Progenitor cell of endocrine pancreas (in vitro differentiated cells): Measurements from ENCODE around the gene LAMB1. TPM values are rescaled to one million over a fixed set of nuclear protein-coding genes. Genes with fewer than 3 reads are reported as not detected.
A peak's percentile ranks its signal among the peaks of the same experiment; 100 is the strongest.

Source experiments
- DNase-seq: peaks from one replicate; pipeline ENCODE4 v3.0.0; 2021; ENCODE audit warnings: low spot score; ENCODE audit not compliant: unreplicated experiment
- H3K27ac Mint-ChIP-seq: 2 replicates; pipeline ENCODE4 v1.8.0; 2021; ENCODE audit warnings: mild to moderate bottlenecking, moderate library complexity, mixed read lengths
- H3K27me3 Mint-ChIP-seq: 2 replicates; pipeline ENCODE4 v1.8.0; 2021; ENCODE audit warnings: mixed read lengths
- H3K36me3 Mint-ChIP-seq: 2 replicates; pipeline ENCODE4 v1.8.0; 2022; ENCODE audit warnings: mixed read lengths; ENCODE audit not compliant: insufficient read depth
- H3K4me1 Mint-ChIP-seq: 2 replicates; pipeline ENCODE4 v1.8.0; 2021; ENCODE audit warnings: low read depth, mixed read lengths
- H3K4me3 Mint-ChIP-seq: 2 replicates; pipeline ENCODE4 v1.8.0; 2021; ENCODE audit warnings: low read depth, mild to moderate bottlenecking, moderate library complexity, mixed read lengths
- H3K9me3 Mint-ChIP-seq: 2 replicates; pipeline ENCODE4 v1.8.0; 2021; ENCODE audit warnings: low read depth, mixed read lengths
- total RNA-seq: library from RNA; stranded (reverse); gene quantifications from 2 replicates; pipeline ENCODE4 v1.2.1, GENCODE V29; 2021
- TF ChIP-seq, protein P1 (sequence below): fragments of 200-600 bp; sonication (generic); IDR thresholded peaks from one replicate; pipeline ENCODE4 v1.5.0; 2021; ENCODE audit warnings: antibody characterized with exemption, mild to moderate bottlenecking; ENCODE audit not compliant: unreplicated experiment

LAMB1 gene
- total RNA-seq, 1 donor from 2014 or later = 275 TPM

DNA sequence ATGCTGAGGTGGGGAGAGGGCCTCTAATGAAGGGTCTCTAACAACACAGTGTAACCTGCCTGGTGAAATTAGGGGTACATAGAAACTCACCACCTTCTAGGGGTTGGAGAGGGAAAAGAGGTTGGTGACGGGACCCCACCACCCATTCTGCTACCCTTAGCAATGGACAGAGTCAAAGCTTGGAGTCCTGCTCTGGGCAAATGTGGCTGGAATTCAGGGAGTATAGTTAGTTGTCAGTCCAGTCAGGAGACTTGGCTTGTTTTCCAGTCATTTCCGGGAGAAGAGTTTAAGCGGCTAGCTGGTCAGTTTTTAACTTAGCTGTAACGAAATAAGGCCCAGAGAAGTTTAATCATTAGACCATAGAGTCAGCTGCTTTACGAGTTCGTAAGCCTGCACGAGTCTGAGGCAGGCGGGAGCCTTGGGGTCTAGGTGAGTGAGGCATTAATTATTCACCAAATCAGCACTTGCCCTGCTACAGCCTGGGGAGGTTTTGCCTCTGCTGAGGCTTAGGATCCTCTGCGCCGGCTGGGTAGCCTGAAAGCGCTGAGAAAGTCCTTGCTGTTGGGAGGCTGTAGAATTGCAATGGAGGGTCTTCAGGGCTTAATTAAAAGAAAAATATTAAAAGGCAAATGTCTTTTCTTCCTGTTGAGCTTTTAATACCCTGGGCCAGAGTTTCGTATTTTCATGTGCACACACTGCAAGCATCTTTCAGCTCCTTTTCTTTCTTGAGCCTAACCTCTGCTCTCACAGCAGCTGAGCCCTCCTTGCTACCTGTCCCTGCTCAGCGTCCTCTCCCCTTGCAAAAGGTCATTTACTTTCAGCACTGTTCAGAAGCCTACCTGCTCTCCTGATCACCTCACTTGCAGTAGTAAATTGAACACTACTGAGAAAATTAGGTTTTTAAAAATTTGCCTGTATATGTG is 1.5 kb upstream of the LAMB1 start:
- peak overlapping the region; percentile 90 for H3K4me3 Mint-ChIP-seq
- H3K27me3 Mint-ChIP-seq = no peaks in the 10 kb centered on the region
- TF ChIP-seq, protein P1, sequence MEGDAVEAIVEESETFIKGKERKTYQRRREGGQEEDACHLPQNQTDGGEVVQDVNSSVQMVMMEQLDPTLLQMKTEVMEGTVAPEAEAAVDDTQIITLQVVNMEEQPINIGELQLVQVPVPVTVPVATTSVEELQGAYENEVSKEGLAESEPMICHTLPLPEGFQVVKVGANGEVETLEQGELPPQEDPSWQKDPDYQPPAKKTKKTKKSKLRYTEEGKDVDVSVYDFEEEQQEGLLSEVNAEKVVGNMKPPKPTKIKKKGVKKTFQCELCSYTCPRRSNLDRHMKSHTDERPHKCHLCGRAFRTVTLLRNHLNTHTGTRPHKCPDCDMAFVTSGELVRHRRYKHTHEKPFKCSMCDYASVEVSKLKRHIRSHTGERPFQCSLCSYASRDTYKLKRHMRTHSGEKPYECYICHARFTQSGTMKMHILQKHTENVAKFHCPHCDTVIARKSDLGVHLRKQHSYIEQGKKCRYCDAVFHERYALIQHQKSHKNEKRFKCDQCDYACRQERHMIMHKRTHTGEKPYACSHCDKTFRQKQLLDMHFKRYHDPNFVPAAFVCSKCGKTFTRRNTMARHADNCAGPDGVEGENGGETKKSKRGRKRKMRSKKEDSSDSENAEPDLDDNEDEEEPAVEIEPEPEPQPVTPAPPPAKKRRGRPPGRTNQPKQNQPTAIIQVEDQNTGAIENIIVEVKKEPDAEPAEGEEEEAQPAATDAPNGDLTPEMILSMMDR = no peak
- peaks cover 2% of the 10 kb centered on the region for H3K36me3 Mint-ChIP-seq
- H3K27ac Mint-ChIP-seq = peak overlapping the region; percentile 90
- H3K9me3 Mint-ChIP-seq = no peaks in the 10 kb centered on the region
- peaks cover 40% of the 10 kb centered on the region for H3K4me1 Mint-ChIP-seq
- DNase-seq = peak; percentile 24

GRCh38 chr7:108003599-108003935 is 606 bp upstream of the LAMB1 start:
- Mint-ChIP-seq H3K27me3 (no peaks in the 10 kb centered on the region), H3K9me3 (no peaks in the 10 kb centered on the region), H3K4me3 (peak overlapping the region; percentile 90), H3K36me3 (peaks cover 2% of the 10 kb centered on the region), H3K4me1 (peaks cover 47% of the 10 kb centered on the region), H3K27ac (peak overlapping the region; percentile 90)
- DNase-seq = no peak
- TF ChIP-seq, protein P1 = no peak

DNA sequence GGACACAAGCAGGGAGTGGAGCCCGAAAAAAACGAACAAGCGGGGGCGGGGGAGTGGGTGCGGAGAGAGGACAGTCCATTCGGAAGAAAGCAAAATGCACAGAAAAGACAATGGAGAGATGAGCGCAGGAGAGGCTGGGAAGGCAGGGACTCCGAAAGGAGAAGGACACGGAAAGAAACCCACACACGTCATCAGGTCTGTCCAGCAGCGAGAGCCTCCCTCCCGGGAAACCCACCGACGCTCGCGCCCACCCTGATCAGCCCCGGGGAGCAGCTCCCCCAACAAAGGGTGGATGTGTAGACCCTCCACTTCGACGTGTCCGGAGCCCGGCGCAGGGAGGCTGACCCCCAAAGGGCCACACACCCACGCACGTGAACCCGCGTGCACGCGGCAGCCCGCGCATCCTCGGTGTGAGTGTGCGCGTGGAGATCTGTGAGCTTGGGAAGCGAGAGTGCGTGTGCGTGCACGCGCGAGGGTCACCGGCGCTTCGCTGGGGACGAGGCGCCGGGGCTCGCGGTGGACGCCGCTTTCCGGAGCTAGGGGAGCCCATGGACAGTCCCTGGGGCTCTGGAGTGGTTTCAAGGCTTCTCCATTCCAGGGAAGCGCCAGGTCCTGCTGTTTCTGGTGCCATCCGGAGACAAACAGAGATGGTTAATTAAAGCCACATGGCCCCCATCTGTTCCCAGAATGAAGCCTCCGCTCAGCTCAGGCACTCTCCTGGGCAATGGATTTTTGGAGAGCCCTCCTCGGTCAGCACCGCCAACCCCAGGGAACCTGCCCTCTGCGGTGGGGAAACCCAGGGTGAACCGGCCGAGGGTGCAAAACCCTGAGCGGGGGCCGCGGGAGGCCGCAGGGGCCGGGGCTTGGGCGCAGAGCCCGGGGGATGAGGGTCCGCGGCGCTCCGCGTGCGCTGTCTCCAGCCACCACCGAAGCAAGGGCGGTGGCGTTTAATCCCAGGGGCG is 916 bp downstream of the LAMB1 start:
- H3K4me1 Mint-ChIP-seq = peaks cover 47% of the 10 kb centered on the region
- peak overlapping the region; percentile 90 for H3K4me3 Mint-ChIP-seq
- TF ChIP-seq, protein P1 = no peak
- H3K27ac Mint-ChIP-seq = peak overlapping the region; percentile 96
- peak; percentile 23 for DNase-seq
- no peaks in the 10 kb centered on the region for H3K9me3 Mint-ChIP-seq
- peaks cover 10% of the 10 kb centered on the region for H3K36me3 Mint-ChIP-seq
- no peaks in the 10 kb centered on the region for H3K27me3 Mint-ChIP-seq

DNA sequence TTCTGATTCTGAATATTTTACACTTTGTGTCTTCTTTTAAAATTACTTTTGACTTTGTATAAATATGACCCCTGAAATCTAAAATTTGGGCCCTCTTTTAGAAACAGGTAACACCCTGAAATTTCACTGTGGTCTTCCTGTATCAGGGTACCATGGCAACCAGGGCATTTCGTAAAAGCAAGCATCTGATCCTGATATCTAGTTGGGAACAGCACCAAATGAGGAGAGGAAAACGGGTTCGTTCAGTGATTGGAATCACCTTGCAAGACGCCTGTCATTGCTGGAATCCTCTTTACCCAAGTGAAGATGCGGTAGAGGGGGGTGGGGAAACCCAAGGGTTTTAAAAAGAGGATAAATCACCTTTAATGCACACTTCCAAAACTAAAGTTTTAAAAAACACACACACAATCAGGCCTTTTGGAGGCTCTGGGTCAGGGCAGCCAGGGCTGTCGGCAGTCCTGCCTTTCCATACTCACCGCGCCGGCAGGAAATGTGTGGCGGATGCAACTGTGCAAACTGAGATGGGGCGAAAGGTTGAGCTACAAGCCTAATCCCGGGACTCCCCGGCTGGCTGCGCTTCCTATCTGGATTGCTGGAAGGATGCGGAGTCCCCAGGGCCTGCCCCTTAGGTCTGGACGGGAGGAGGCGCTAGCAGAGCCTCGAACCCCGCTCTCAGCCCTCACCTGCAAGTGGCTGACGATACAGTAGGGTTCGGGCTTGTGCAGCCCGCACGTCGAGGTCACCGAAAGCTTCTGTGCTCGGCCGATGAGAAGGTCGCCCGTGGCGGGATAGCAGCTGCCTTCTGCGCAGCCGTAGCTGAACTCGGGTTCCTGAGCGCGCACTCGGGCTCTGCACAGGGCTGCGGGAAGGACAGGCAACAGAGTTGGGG is 1.8 kb downstream of the LAMB1 start:
- DNase-seq = peak; percentile 13
- peak overlapping the region; percentile 43 for H3K27ac Mint-ChIP-seq
- no peaks in the 10 kb centered on the region for H3K9me3 Mint-ChIP-seq
- H3K4me1 Mint-ChIP-seq = peaks cover 46% of the 10 kb centered on the region
- TF ChIP-seq, protein P1 = peak; percentile 21
- no peaks in the 10 kb centered on the region for H3K27me3 Mint-ChIP-seq
- peak overlapping the region; percentile 90 for H3K4me3 Mint-ChIP-seq
- H3K36me3 Mint-ChIP-seq = peaks cover 16% of the 10 kb centered on the region
